B cell (primary cell): Measurements from ENCODE around the gene NPEPL1. TPM values are rescaled to one million over a fixed set of nuclear protein-coding genes. Genes with fewer than 3 reads are reported as not detected.

ENCODE experiments used
- ATAC-seq: fragments of 200-7000 bp; cut with Tn5 transposase; one replicate; pipeline ENCODE4 v1.10.0; 2021; ENCODE audit warnings: low read depth, mild to moderate bottlenecking, moderate number of reproducible peaks, moderate library complexity
- CTCF ChIA-PET: fragments of 350-600 bp; sonication (Branson Sonifier 250); formaldehyde crosslinking; loops from one replicate; lab custom pipeline; 2021; ENCODE audit warnings: antibody characterized with exemption, inconsistent platforms; lab: Charles Lee
- POLR2A ChIA-PET: fragments of 350-600 bp; sonication (Branson Sonifier 250); formaldehyde crosslinking; loops from one replicate; lab custom pipeline; 2021; ENCODE audit warnings: antibody characterized with exemption; lab: Charles Lee
- DNase-seq: peaks from one replicate; pipeline ENCODE4 v3.0.0; 2013
- H2AFZ ChIP-seq: 2 replicates; pipeline ENCODE4 v1.6.1; 2012; ENCODE audit warnings: mild to moderate bottlenecking, low read depth, low read length; ENCODE audit not compliant: insufficient read depth, poor library complexity, severe bottlenecking
- H3K27ac ChIP-seq, 2 donors: 1 replicate in 1 of 2; 2 replicates in 1 of 2; pipeline ENCODE4 v1.5.1; 2012 to 2013; ENCODE audit warnings: low read length in 2 of 2, mild to moderate bottlenecking in 2 of 2, moderate library complexity in 1 of 2
- H3K27me3 ChIP-seq, 4 experiments: fragments of 200-600 bp in 1 of 4; sonication (generic) in 1 of 4; replicated peaks in 1 of 4; 1 replicate in 2 of 4; 2 replicates in 2 of 4; pipeline versions ENCODE4 v1.6.1 to v1.7.0; 2013 to 2016; ENCODE audit warnings: low read length in 3 of 4, mild to moderate bottlenecking in 2 of 4, mixed read lengths in 1 of 4, moderate library complexity in 1 of 4; ENCODE audit not compliant: insufficient read depth in 4 of 4, control insufficient read depth in 3 of 4; ENCODE audit errors: control extremely low read depth in 1 of 4
- H3K36me3 ChIP-seq, 2 experiments: replicated peaks in 1 of 2; 1 replicate in 1 of 2; 2 replicates in 1 of 2; pipeline versions ENCODE4 v1.6.1 to v1.7.1; 2013; ENCODE audit warnings: low read length in 1 of 2; ENCODE audit not compliant: insufficient read depth in 2 of 2, control insufficient read depth in 1 of 2; ENCODE audit errors: control extremely low read depth in 1 of 2, extremely low read depth in 1 of 2
- H3K4me1 ChIP-seq, 2 donors: fragments of 200-600 bp in 1 of 2; sonication (generic) in 1 of 2; 1 replicate in 1 of 2; 2 replicates in 1 of 2; pipeline versions ENCODE4 v1.5.1 to v1.6.1; 2013 to 2017; ENCODE audit warnings: low read length in 2 of 2; ENCODE audit not compliant: control insufficient read depth in 2 of 2, insufficient read depth in 2 of 2
- H3K4me2 ChIP-seq: replicated peaks from 2 replicates; pipeline ENCODE3; 2012; ENCODE audit warnings: mild to moderate bottlenecking, low read depth, low read length; ENCODE audit not compliant: poor library complexity, severe bottlenecking
- H3K4me3 ChIP-seq, 5 experiments: fragments of 200-600 bp in 1 of 5; sonication (generic) in 1 of 5; 1 replicate in 3 of 5; 2 replicates in 2 of 5; pipeline versions ENCODE4 v1.5.1 to v1.7.0; 2011 to 2016; ENCODE audit warnings: low read length in 4 of 5, mild to moderate bottlenecking in 4 of 5, low read depth in 2 of 5, control low read depth in 1 of 5, moderate library complexity in 1 of 5; ENCODE audit not compliant: insufficient read depth in 1 of 5; ENCODE audit errors: control extremely low read depth in 1 of 5, extremely low read depth in 1 of 5
- H3K79me2 ChIP-seq: fragments of 200-600 bp; sonication (generic); one replicate; pipeline ENCODE4 v1.6.0; 2016; ENCODE audit warnings: low read length; ENCODE audit not compliant: control insufficient read depth, insufficient read depth
- H3K9ac ChIP-seq: fragments of 200-600 bp; sonication (generic); 2 replicates; pipeline ENCODE4 v1.6.1; 2017; ENCODE audit warnings: mild to moderate bottlenecking, low read length, moderate library complexity
- H3K9me3 ChIP-seq, 3 donors: one replicate each; pipeline versions ENCODE4 v1.6.1 to v1.7.1; 2013; ENCODE audit warnings: low read length in 2 of 3; ENCODE audit not compliant: control insufficient read depth in 2 of 3, insufficient read depth in 1 of 3; ENCODE audit errors: control extremely low read depth in 1 of 3
- H4K20me1 ChIP-seq: 2 replicates; pipeline ENCODE4 v1.6.0; 2012; ENCODE audit warnings: mild to moderate bottlenecking, low read length; ENCODE audit not compliant: insufficient read depth, control insufficient read depth, poor library complexity, severe bottlenecking
- H3K27ac Mint-ChIP-seq: one replicate; pipeline ENCODE4 v1.8.0; 2021; ENCODE audit warnings: mixed read lengths
- H3K27me3 Mint-ChIP-seq: one replicate; pipeline ENCODE4 v1.8.0; 2021; ENCODE audit warnings: mixed read lengths
- H3K4me1 Mint-ChIP-seq: one replicate; pipeline ENCODE4 v1.8.0; 2021; ENCODE audit warnings: mixed read lengths
- H3K4me3 Mint-ChIP-seq: one replicate; pipeline ENCODE4 v1.8.0; 2021; ENCODE audit warnings: mixed read lengths
- H3K9me3 Mint-ChIP-seq: one replicate; pipeline ENCODE4 v1.8.0; 2022; ENCODE audit warnings: mixed read lengths; ENCODE audit not compliant: insufficient read depth
- CTCF ChIP-seq: fragments of 200-600 bp; IDR thresholded peaks from one replicate; pipeline ENCODE4 v1.8.0; 2022; ENCODE audit warnings: antibody characterized with exemption, mild to moderate bottlenecking
- EZH2 ChIP-seq: IDR thresholded peaks from 2 replicates; pipeline ENCODE4 v1.6.1; 2012; ENCODE audit warnings: borderline replicate concordance, low read depth, mild to moderate bottlenecking, moderate library complexity, low read length; ENCODE audit not compliant: insufficient read depth, poor library complexity, severe bottlenecking
- WGBS: methylation state at CpG from one replicate; pipeline ENCODE4 v1.1.5; 2013; ENCODE audit warnings: missing lambda C conversion rate; ENCODE audit not compliant: insufficient coverage; 5-methylcytosine and 5-hydroxymethylcytosine counted together
- intact Hi-C: fragments of 100-400 bp; cut with micrococcal nuclease; formaldehyde crosslinking; loops from one replicate; pipeline ENCODE4 v1.10.0; 2022
- polyA plus RNA-seq: library from polyadenylated mRNA; depleted of rRNA; stranded (reverse); fragments of >200 nt; gene quantifications from 2 replicates; pipeline ENCODE4 v1.2.3, GENCODE V29; 2012
- total RNA-seq, 2 donors: library from RNA; stranded (reverse); fragments of 120-200 nt in 1 of 2; gene quantifications; 1 replicate in 1 of 2; 2 replicates in 1 of 2; pipeline versions ENCODE4 v1.2.3 to v1.2.4, GENCODE V29; 2013 to 2022

Gene NPEPL1
- total and polyA plus RNA-seq, 2 donors (not counting 1 experiment from before 2014, with no cell fraction given): 34.3 to 45.1 TPM

- CTCF ChIA-PET: interaction anchor here (0.7 kb wide), 1 partner anchor 32 kb away, joined by 3 read pairs; no protein-coding TSS in a partner anchor
- no peak overlapping the region for H3K4me3 Mint-ChIP-seq
- no peak for TF ChIP-seq EZH2
- TF ChIP-seq CTCF: no peak
Observed at GRCh38 chr20:58754584-58754983, 62.0 kb downstream of the NPEPL1 start.

GRCh38 chr20:58755062-58755697 is 62.6 kb downstream of the NPEPL1 start:
- WGBS: 92% methylated on average over 6 of the region's 18 CpGs
- POLR2A ChIA-PET: no interaction called here
- H3K4me1 Mint-ChIP-seq: no peaks in the 10 kb centered on the region

More at GRCh38 chr20:58754584-58754983, 62.0 kb downstream of the NPEPL1 start:
- Histone ChIP-seq H3K79me2 (no peaks in the 10 kb centered on the region), H3K27ac (no peak overlapping the region), H3K9me3 (no peaks in the 10 kb centered on the region), H3K4me1 (no peaks in the 10 kb centered on the region), H3K4me2 (no peak overlapping the region), H3K27me3 (peaks cover 0 to 10% (median under 1%) of the 10 kb centered on the region in 4 experiments), H3K4me3 (no peak overlapping the region), H3K9ac (no peak overlapping the region), H2AFZ (no peak overlapping the region), H3K36me3 (no peaks in the 10 kb centered on the region), H4K20me1 (no peaks in the 10 kb centered on the region)
- DNase-seq (no peak), ATAC-seq (no peak)
- WGBS: 17% methylated on average over 1 of the region's 8 CpGs
- POLR2A ChIA-PET: no interaction called here
- intact Hi-C loops: no loop called here
- no peaks in the 10 kb centered on the region for H3K9me3 Mint-ChIP-seq
- peaks cover 36% of the 10 kb centered on the region for H3K27me3 Mint-ChIP-seq
- H3K4me1 Mint-ChIP-seq: no peaks in the 10 kb centered on the region
- H3K27ac Mint-ChIP-seq: no peak overlapping the region

More at GRCh38 chr20:58755062-58755697, 62.6 kb downstream of the NPEPL1 start:
- peaks cover 37% of the 10 kb centered on the region for H3K27me3 Mint-ChIP-seq
- Histone ChIP-seq H2AFZ (no peak overlapping the region), H3K4me3 (no peak overlapping the region), H3K4me1 (no peaks in the 10 kb centered on the region), H3K4me2 (no peak overlapping the region), H3K9me3 (no peaks in the 10 kb centered on the region), H3K9ac (no peak overlapping the region), H3K79me2 (no peaks in the 10 kb centered on the region), H3K36me3 (no peaks in the 10 kb centered on the region), H3K27me3 (peaks cover 0 to 13% (median 2%) of the 10 kb centered on the region in 4 experiments), H3K27ac (no peak overlapping the region), H4K20me1 (no peaks in the 10 kb centered on the region)
- no peak for ATAC-seq
- no peak overlapping the region for H3K4me3 Mint-ChIP-seq
- no peaks in the 10 kb centered on the region for H3K9me3 Mint-ChIP-seq
- CTCF ChIA-PET: interaction anchor here (0.7 kb wide), 1 partner anchor 32 kb away, joined by 3 read pairs; no protein-coding TSS in a partner anchor
- DNase-seq: no peak
- no peak for TF ChIP-seq CTCF
- TF ChIP-seq EZH2: no peak
- no peak overlapping the region for H3K27ac Mint-ChIP-seq
- intact Hi-C loops: no loop called here
